ENCODE measurements around the gene RNASEH2C.
A peak's percentile ranks its signal among the peaks of the same experiment; 100 is the strongest.
"Not testable (repeated sequence)": the region's sequence is repeated elsewhere in the genome, so short reads cannot be mapped to it uniquely, and the experiment has no call there.

RNASEH2C gene

DNA sequence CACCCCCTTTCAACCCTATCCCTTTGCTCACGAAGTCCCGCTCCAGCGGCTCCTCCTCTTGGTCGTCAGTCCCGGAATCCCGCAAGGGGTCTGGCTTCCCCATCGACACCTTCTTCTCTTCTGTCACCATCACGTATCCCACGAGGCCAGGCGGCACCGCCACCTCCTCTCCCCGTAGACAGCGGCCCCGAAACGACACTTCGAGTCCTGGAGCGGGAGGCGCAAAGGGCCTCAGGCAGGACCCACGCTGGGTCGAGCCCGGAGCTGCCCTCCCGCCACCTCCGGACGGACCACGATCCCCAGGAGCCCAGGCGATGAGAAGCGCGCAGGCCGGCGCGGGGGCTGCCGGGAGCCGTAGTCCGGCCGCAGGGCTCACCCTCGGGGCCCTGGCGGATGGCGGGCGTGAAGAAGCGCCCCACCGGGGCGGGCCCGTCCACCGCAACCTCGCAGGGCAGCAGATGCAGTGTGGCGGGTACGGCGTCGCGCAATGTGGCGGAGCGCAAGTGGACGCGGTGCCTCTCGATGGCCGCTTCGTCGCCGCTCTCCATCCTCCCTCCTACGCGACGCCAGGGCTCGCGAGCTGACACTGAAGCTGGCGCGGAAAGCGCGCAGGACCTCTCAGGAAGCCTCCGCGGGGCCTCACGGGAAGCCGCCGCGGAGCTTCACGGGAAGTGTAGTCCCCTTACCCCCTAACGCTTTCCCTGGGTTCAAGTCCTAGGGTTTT lies at the start of gene RNASEH2C:
TSS of gene RNASEH2C (minus strand) at position 588 of the 724 bp plus-strand sequence. CDS start at position 548, 40 bp downstream.
- DNase-seq: peak; percentile 87

DNA sequence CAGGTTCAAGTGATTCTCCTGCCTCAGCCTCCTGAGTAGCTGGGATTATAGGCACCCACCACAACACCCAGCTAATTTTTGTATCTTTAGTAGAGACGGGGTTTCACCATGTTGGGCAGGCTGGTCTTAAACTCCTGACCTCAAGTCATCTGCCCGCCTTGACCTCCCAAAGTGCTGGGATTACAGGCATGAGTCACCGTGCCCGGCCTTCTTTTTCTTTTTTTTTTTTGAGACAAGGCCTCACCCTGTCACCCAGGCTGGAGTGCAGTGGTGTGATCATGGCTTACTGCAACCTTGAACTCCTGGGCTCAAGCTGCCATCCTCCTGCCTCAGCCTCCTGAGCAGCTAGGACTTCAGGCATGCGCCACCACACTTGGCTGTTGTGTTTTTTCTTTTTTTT lies 47.2 kb upstream of the RNASEH2C start:
- not testable (repeated sequence) for DNase-seq

DNA sequence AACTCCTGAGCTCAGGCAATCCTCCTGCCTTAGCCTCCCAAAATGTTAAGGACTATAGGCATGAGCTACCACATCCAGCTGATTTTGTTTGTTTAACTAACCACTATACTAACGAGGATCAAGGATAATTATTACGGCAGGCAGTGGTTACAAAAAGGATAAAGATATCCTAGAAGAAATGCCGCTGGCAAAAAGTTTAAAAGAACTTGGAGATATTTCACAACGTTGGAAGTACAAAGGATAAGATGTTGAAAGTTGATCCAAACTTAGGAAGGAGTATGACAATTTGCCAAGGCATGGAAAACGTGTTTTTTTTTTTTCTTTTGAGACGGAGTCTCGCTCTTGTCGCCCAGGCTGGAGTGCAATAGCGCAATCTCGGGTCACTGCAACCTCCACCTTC lies 46.8 kb upstream of the RNASEH2C start:
- no peak for DNase-seq

DNA sequence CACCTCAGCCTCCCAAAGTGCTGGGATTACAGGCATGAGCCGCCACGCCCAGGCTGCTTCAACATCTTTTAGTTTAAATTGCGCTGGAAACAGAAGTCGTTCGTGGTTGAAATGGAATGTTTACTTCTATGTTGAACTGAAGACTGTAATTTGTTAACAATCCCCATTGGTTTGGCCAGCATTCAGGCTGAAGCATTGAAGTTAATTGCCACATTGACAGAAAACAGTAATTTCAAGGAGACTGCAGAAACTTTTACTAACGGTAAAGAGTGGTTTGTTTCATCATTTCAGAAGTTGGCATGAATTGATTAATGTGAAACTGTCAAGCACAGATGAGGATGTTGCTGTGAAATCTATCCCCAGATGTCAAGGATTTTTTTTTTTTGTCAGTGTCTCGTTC lies 45.9 kb upstream of the RNASEH2C start:
- DNase-seq: peak; percentile 78

DNA sequence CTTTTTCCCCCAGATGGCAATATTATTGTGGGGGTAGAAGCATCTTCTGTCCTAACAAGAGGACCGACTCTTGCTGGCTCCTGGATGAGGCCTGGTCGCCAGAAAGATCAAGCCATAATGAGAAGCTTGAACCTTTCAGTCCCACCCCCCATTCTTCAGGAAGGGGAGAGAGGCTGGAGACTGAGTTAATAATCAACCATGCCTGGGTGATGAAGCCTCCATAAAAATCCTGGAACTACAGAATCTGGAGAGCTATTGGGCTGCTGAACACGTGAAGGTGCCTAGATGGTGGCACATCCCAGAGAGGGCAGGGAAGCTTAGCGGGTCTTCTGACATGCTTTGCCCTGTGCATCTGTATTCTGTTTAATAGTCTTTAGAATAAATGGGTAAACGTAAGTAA lies 43.8 kb upstream of the RNASEH2C start:
- no peak for DNase-seq

DNA sequence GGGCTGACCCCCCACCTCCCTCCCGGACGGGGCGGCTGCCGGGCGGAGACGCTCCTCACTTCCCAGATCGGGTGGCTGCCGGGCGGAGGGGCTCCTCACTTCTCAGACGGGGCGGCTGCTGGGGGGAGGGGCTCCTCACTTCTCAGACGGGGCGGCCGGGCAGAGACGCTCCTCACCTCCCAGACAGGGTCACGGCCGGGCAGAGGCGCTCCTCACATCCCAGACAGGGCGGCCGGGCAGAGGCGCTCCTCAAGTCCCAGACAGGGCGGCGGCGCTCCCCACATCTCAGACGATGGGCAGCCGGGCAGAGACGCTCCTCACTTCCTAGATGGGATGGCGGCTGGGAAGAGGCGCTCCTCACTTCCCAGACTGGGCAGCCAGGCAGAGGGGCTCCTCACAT lies 42.2 kb upstream of the RNASEH2C start:
- not testable (repeated sequence) for DNase-seq

DNA sequence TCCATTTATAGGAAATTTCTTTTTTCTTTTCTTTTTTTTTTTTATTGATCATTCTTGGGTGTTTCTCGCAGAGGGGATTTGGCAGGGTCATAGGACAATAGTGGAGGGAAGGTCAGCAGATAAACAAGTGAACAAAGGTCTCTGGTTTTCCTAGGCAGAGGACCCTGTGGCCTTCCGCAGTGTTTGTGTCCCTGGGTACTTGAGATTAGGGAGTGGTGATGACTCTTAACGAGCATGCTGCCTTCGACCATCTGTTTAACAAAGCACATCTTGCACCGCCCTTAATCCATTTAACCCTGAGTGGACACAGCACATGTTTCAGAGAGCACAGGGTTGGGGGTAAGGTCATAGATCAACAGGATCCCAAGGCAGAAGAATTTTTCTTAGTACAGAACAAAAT lies 41.6 kb upstream of the RNASEH2C start:
- DNase-seq: not testable (repeated sequence)

DNA sequence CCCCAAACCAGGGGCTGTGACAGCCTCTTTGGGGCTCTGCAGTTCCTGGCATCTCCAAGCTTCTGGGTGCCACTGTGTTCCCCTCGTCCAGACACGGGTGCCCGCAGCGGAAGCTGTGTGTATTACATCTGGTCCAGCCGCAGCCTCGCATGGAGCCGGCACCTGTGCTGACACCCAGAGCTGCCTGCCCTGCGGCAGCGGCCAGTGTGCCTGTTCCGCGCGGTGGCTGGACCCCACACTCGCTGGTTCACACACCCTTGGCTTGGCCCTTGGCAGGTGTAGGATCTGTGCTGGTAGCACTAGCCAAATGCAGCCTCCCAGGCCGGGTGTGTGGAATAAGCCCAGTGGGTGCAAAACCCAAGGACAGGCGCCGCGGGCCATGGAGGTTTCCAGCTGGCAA lies 24.5 kb upstream of the RNASEH2C start:
- DNase-seq: no peak

DNA sequence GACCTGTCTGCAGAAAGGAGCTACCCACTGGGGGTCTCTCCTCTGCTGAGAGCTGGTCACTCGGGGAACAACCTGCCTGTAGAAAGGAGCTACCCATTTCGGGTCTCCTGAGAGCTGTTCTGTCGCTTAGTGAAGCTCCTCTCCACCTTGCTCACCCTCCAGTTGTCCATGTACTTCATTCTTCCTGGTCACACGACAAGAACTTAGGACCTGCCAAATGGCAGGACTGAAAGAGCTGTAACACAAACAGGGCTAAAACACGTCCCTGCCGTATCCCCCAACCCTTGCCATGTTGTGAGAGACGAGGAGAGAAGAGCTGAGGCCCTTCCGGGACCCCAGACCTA lies 24.1 kb upstream of the RNASEH2C start:
- DNase-seq: no peak

DNA sequence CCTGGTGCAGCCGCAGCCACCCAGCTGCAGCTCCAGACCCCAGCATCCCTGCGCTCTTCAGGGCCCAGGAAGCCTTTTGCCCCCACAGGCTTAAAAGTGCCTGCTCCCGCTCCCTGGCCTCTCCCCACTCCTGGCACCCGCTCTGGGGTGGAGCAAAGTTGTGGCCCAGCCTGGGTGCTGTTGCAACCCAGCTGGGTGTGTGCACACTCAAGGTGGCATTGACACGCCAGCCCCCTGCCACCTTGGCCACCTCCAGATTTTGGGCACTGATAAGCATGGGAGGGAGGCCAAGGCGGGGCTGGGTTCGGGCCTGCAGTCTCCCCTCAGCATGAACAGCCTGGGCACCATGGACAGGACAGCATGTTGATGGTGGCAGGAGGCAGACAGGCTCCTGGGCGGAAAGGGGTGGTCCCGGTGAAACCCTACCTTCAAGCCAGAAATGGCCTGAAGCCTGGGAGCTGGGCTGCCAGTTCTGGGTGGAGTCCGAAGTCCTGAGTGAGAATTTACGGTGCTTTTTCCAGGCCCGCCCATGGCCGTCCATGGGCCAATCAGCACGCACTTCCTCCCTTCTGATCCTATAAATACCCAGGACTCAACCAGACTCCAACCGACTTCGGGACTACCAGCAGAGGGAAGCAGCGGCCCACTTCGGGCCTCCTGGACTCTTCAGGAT lies 23.6 kb upstream of the RNASEH2C start:
- DNase-seq: peak; percentile 37

DNA sequence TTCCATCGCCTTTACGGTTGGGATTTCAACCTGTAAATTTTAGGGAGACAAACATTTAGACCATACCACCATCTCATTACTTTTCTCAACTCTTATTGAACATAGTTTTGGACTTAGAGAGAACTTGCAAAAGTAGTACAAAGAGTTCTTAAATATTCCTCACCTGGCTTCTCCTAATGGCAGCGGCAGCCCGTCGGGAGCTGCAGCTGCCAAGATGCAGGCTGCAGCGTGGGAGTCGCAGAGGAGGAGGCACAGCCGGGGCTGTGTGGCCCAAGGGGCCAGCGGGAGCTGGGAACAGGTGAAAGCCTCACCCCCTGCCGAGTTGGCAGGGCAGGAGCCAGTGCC lies 23.1 kb upstream of the RNASEH2C start:
- DNase-seq: no peak

DNA sequence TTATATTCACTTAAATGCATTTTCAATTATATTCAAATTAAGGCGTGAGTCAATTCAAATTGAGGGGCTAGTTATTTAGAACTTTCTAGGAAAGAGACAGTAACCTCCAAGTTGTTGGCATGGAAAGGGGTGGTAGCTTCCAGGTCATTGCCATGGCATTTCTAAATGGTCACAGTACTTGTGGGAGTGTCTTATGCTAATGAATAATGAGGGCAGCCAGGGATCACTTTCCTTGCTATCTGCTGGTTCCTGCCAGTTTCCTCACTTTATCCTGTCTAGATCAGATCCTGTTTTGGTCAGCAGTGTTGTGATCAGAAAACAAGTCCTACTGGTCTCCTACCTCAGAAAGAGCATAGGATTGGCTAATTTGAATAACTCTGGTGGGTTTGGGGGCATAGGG lies 21.8 kb upstream of the RNASEH2C start:
- no peak for DNase-seq

DNA sequence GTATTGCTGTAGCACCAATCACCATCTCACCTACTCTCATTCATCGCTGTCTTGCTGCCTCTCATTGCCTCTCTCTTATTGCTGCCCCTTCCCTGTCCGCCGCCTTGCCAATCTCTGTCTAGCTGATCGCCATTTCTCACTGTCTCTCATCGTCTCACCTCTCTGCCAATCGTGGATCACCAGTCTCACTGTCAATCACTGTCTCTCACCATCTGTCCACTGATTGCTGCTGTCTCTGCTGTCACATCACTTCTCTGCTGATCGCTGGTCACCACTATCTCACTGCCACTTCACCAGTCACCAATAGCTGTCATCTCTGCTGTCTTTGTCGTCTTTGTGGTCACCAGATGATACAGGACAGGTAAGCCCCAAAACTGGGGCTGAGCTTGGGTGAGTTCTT lies 20.6 kb upstream of the RNASEH2C start:
- DNase-seq: no peak

DNA sequence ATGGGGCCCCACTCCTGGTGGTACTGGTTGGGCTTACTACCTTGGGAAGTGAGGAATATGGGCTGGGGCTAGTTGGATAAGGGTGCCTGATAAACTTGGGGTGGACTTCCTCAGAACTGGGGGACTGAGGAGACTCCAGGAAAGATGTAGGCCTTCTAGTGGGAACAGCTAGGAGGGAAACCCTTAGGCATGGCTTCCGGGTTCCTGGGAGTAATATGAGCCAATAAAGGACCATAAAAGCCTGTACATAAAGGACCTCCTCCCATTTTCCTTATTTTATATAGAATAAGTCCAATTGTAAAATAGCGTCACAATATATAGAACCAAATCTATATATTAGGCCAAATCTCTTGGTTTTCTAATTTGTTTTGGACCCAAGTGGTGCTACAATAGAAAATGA lies 18.4 kb upstream of the RNASEH2C start:
- DNase-seq: no peak

DNA sequence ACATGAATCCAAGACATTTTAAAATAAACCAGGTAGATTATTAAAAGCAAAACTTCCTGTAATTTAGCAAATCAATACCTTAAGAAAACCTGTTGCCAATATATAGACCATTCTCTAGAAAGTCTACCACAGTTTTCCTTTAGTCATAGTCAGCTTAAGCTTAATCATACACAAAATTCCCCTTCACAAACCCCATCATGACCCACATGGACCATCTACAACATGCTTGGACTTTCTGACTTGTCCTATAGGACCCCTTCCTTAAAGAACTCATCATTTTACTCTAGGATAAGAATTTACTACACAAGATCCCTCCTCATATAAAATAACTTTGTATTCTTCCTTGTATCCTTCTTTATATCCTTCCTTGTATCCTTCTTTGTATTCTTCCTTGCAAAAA lies 16.2 kb upstream of the RNASEH2C start:
- no peak for DNase-seq

DNA sequence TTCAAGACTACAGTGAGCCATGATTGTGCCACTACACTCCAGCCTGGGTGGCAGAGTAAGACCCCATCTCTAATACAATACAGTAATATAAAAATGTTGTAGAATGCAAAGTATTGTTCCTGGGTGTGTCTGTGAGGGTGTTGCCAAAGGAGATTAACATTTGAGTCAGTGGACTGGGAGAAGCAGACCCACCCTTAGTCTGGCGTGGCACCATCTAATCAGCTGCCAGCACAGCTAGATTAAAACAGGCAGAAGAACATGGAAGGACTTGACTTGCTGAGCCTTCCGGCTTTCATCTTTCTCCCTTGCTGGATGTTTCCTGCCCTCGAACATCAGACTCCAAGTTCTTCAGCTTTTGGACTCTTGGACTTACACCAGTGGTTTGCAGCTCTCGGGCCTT lies 14.5 kb upstream of the RNASEH2C start:
- DNase-seq: not testable (repeated sequence)

DNA sequence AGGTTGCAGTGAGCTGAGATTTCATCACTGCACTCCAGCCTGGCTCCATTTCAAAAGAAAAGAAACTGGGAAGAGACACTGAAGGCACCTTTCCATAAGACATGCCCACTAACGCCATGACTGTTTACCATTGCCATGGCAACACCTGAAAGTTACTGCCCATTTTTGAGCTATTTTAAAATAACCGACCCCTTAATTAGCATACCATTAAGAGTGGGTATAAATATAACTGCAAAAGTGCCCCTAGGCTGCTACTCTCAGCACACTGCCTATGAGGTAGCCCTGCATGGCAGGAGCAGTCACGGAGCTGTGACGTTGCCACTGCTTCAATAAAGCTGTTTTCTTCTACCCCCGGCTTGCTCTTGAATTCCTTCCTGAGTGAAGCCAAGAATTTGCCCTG lies 9.9 kb upstream of the RNASEH2C start:
- no peak for DNase-seq

DNA sequence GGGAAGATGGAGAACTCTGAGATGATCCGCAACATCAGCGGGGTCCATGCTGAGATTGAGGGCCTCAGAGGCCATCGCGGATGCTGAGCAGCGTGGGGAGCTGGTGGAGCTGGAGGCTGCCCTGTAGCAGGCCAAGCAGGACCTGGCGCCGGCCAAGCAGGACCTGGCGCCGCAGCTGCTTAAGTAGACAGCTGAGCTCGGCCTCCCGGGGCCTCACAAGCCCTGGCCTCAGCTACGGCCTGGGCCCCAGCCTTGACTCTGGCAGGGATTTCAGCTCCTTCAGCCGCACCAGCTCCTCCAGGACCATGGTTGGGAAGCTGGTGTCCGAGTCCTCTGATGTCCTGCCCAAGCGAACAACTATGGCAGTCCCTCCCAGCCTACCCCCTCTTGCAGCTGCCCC lies 7.3 kb upstream of the RNASEH2C start:
- DNase-seq: no peak

DNA sequence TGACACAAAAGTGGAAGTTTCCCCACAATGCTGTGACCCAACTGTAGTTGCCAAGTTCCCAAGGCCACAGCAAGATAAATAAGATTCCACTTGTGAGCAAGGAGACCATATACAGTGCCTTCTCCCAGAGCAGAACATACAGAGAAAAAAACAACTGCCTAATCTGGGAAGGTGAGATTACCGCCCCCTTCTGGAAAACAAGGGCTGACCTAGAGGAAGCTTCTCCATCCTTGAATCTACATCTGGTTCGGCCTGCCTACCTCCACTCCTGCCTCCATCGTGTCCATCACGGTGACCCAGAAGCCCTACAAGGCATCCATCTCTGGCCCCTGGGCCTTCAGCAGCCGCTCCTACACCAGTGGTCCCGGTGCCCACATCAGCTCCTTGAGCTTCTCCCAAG lies 6.1 kb upstream of the RNASEH2C start:
- DNase-seq: no peak

DNA sequence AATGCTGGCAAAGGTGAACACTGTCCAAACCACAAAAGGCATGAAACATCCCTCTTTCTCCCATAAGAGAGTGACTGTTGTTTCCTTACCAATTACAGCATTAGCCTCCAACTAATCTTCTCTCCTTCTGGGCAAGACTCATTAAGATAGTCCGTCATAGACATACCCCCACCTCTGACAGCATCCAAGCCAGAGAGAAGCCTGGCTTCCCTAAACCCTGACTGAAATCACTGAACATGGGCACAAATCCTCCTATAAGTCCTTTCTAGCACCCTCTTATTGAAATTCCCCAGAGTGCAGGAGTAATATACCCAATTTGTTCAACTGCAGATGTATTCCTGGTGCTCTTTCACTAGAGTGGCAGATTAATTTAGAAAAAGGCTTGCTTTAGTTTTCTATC lies 1.7 kb upstream of the RNASEH2C start:
- no peak for DNase-seq

DNA sequence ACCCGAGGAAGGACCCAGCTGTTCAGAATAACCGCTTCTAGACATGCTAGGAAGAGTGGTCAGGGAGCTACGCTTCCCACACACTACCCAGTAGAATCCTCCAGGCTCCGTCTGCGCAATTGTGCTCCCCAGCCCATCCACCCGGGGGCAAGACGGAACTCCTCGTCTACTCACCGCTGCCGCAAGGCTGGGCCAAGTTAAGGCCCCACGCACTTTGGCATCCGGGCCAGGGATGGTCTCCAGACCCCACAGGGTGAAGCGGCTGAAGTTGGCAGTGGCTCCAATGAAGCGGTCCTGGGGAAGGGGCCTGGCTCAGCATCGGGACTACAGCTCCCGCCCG lies 757 bp downstream of the RNASEH2C start:
- peak; percentile 21 for DNase-seq

DNA sequence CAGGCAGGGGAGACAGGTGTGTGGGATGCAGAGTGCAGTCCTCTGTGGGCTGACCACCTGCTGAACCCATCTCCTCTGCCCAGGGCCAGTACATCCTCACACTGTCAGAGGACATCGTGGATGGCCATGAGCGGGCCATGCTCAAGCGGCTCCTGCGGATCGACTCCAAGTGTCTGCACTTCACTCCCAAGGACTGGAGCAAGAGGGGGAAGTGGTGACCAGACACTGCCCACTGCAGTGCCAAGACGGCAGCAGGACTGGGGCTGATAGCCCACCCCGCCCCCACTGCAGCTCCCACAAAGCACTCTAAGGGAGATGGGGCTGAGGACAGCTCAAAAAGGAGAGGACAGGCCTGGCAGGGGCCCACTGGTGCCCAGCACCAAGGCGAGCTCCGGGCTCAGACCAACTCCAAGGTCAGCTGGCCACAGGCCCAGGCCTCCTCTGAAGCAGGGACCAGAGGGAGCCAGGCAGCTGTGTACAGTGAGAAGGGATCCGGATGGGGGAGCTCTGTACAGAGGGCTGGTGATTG lies 1.6 kb downstream of the RNASEH2C start:
- no peak for DNase-seq

DNA sequence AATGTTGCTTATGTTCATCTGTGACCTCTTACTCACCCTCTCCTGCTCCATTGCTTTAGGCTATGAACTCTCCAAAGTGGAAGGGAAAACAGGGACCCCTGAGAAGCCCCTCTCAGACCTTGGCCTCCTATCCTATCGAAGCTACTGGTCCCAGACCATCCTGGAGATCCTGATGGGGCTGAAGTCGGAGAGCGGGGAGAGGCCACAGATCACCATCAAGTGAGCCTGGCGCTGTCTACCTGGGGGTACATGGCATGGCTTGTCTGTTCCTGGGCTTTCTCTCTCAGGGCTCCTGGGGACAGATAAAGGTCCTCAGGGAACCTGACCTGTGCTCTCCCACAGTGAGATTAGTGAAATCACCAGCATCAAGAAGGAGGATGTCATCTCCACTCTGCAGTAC lies 2.1 kb downstream of the RNASEH2C start:
- DNase-seq: no peak

DNA sequence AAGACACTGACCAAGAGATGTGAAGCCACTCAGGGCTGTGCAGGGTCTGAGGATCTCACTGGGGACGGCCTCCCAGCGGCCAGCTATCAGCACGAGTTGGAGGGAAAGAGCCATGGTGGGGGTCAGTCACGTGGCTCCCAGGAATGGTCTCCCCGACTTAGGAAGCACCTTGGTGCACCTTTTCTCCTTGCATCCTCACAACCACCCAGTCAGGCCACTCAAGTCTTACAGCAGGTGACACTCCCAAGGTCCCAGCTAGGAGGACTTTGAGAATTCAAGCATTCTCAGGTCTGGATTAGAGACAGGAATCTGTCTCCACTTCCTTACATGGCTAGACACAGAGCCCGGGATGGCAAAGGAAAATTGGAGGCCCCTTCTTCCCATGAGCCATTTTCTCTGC lies 2.7 kb downstream of the RNASEH2C start:
- DNase-seq: no peak
